HCT116 (cell line): ENCODE data around the gene KIAA1755. TPM values are rescaled to one million over a fixed set of nuclear protein-coding genes. Genes with fewer than 3 reads are reported as not detected.
"Not testable (repeated sequence)": the region's sequence is repeated elsewhere in the genome, so short reads cannot be mapped to it uniquely, and the experiment has no call there.

Experiments
- ATAC-seq: fragments of 200-7000 bp; cut with Tn5 transposase; 2 replicates; pipeline ENCODE4 v1.9.1; 2020; ENCODE audit warnings: mild to moderate bottlenecking, moderate library complexity
- BruUV-seq: library from RNA; stranded (reverse); fragments of 400-500 nt; replicated peaks from 2 replicates; lab custom pipeline; 2021; lab: Mats Ljungman, UMichigan
- CTCF ChIA-PET: fragments of 300-600 bp; sonication (Branson Sonifier 250); formaldehyde crosslinking; loops from one replicate; lab custom pipeline; 2021; ENCODE audit warnings: antibody characterized with exemption; lab: Charles Lee
- POLR2A ChIA-PET: fragments of 300-600, 350-600 bp; sonication (Branson Sonifier 250); formaldehyde crosslinking; loops from one replicate; lab custom pipeline; 2021; ENCODE audit warnings: antibody characterized with exemption; lab: Charles Lee
- RAD21 ChIA-PET, 2 experiments: fragments of 300-600 bp; sonication (Branson Sonifier 250); formaldehyde crosslinking; loops; one replicate each; lab custom pipeline; 2023; ENCODE audit warnings: low total read pairs in 2 of 2; ENCODE audit not compliant: uncharacterized antibody in 2 of 2, unreplicated experiment in 2 of 2, low non-redundant PET in 1 of 2; lab: Charles Lee
- DNase-seq: peaks from one replicate; pipeline ENCODE4 v3.0.0-alpha.2; 2010; ENCODE audit warnings: low read depth, low spot score
- H2AFZ ChIP-seq: fragments of 200-600 bp; shearing (Covaris generic), sonication (generic); 2 replicates; pipeline ENCODE4 v1.6.1; 2017; ENCODE audit warnings: low read depth, mixed run types, mixed read lengths, antibody characterized with exemption, low read length; ENCODE audit not compliant: poor library complexity, severe bottlenecking
- H3K27ac ChIP-seq: 2 replicates; pipeline ENCODE4 v1.5.1; 2012; ENCODE audit warnings: low read depth, low read length
- H3K27me3 ChIP-seq: fragments of 200-600 bp; sonication (generic); 2 replicates; pipeline ENCODE4 v1.6.1; 2016; ENCODE audit warnings: mixed run types, low read length, mixed read lengths; ENCODE audit not compliant: insufficient read depth
- H3K36me3 ChIP-seq, 2 experiments: fragments of 200-500 bp in 1 of 2; fragments of 200-600 bp in 1 of 2; sonication (Bioruptor generic) in 1 of 2; sonication (generic) in 1 of 2; 2 replicates each; pipeline versions ENCODE4 v1.5.1 to v1.6.1; 2014 to 2016; ENCODE audit warnings: low read length in 2 of 2, inconsistent platforms in 1 of 2, mixed read lengths in 1 of 2, mixed run types in 1 of 2; ENCODE audit not compliant: insufficient read depth in 2 of 2, control insufficient read depth in 1 of 2
- H3K4me1 ChIP-seq, 2 experiments: fragments of 200-600 bp in 1 of 2; sonication (generic) in 1 of 2; 2 replicates each; pipeline versions ENCODE4 v1.5.1 to v1.6.1; 2012 to 2017; ENCODE audit warnings: low read length in 2 of 2, inconsistent platforms in 1 of 2, mild to moderate bottlenecking in 1 of 2, mixed read lengths in 1 of 2, mixed run types in 1 of 2, moderate library complexity in 1 of 2; ENCODE audit not compliant: insufficient read depth in 2 of 2, control insufficient read depth in 1 of 2
- H3K4me2 ChIP-seq: fragments of 200-600 bp; sonication (generic); 2 replicates; pipeline ENCODE4 v1.6.1; 2017; ENCODE audit warnings: mixed run types, low read length, mixed read lengths
- H3K4me3 ChIP-seq, 2 experiments: fragments of 200-600 bp in 1 of 2; sonication (generic) in 1 of 2; replicated peaks in 1 of 2; 2 replicates each; pipeline ENCODE4 v1.5.1; 2011 to 2016; ENCODE audit warnings: low read length in 2 of 2, control low read depth in 1 of 2, low read depth in 1 of 2, mild to moderate bottlenecking in 1 of 2, mixed read lengths in 1 of 2, mixed run types in 1 of 2
- H3K79me2 ChIP-seq: fragments of 200-600 bp; sonication (generic); 2 replicates; pipeline ENCODE4 v1.6.1; 2017; ENCODE audit warnings: mild to moderate bottlenecking, mixed run types, low read length, moderate library complexity, mixed read lengths; ENCODE audit not compliant: insufficient read depth
- H3K9ac ChIP-seq: fragments of 200-600 bp; sonication (generic); 2 replicates; pipeline ENCODE4 v1.6.1; 2016; ENCODE audit warnings: low read length, mixed read lengths
- H3K9me2 ChIP-seq: fragments of 200-600 bp; sonication (generic), shearing (Covaris generic); 2 replicates; pipeline ENCODE4 v1.6.1; 2017; ENCODE audit warnings: mixed run types, mild to moderate bottlenecking, moderate library complexity; ENCODE audit not compliant: insufficient read depth
- H3K9me3 ChIP-seq, 2 experiments: fragments of 200-500 bp in 1 of 2; fragments of 200-600 bp in 1 of 2; sonication (Bioruptor generic) in 1 of 2; sonication (generic) in 1 of 2; 2 replicates each; pipeline ENCODE4 v1.6.1; 2014 to 2017; ENCODE audit warnings: low read length in 2 of 2, mixed read lengths in 2 of 2, inconsistent platforms in 1 of 2, low read depth in 1 of 2, mild to moderate bottlenecking in 1 of 2, mixed run types in 1 of 2, moderate library complexity in 1 of 2; ENCODE audit not compliant: control insufficient read depth in 1 of 2, insufficient read depth in 1 of 2
- H4K20me1 ChIP-seq: fragments of 200-600 bp; sonication (generic), shearing (Covaris generic); 2 replicates; pipeline ENCODE4 v1.6.1; 2017; ENCODE audit warnings: mixed run types, mild to moderate bottlenecking, moderate library complexity; ENCODE audit not compliant: insufficient read depth
- EZH2phosphoT487 ChIP-seq: fragments of 200-600 bp; IDR thresholded peaks from 2 replicates; pipeline ENCODE4 v1.6.1; 2018; ENCODE audit warnings: antibody characterized with exemption, borderline replicate concordance
- JUND ChIP-seq: IDR thresholded peaks from 2 replicates; pipeline ENCODE4 v1.6.1; 2012
- POLR2A ChIP-seq: IDR thresholded peaks from 2 replicates; pipeline ENCODE4 v1.7.0; 2011; ENCODE audit warnings: borderline replicate concordance; ENCODE audit not compliant: insufficient read depth, insufficient read length; ENCODE audit errors: extremely low read depth
- intact Hi-C: fragments of 100-400 bp; cut with micrococcal nuclease; formaldehyde crosslinking; loops from 2 replicates; pipeline ENCODE4 v1.10.0; 2022
- total RNA-seq: library from RNA; stranded (reverse); gene quantifications from one replicate; pipeline ENCODE4 v1.2.1, GENCODE V29; 2021; ENCODE audit not compliant: unreplicated experiment

The KIAA1755 gene
- total RNA-seq, 1 experiment from 2014 or later = not detected

- H3K9me3 ChIP-seq, CTCF ChIA-PET, H3K9me2 ChIP-seq, BruUV-seq, intact Hi-C loops, ATAC-seq, DNase-seq, H3K4me3 ChIP-seq, H3K79me2 ChIP-seq, H2AFZ ChIP-seq, H3K4me2 ChIP-seq, H3K9ac ChIP-seq, RAD21 ChIA-PET, H3K36me3 ChIP-seq, H4K20me1 ChIP-seq, POLR2A ChIA-PET, H3K27ac ChIP-seq, H3K27me3 ChIP-seq: not testable (repeated sequence)
- peaks cover 7 to 15% of the 10 kb centered on the region in 2 experiments; a peak in 3 of 4 replicates for H3K4me1 ChIP-seq
These were observed 23.6 kb upstream of the KIAA1755 start for GRCh38 chr20:38284066-38284650.

- ATAC-seq (no peak), DNase-seq (no peak)
- Histone ChIP-seq H4K20me1 (no peaks in the 10 kb centered on the region), H3K9me2 (no peaks in the 10 kb centered on the region), H3K4me2 (no peak overlapping the region), H3K79me2 (no peaks in the 10 kb centered on the region), H3K9me3 (no peaks in the 10 kb centered on the region; a peak in 1 of 4 replicates), H3K27me3 (no peaks in the 10 kb centered on the region), H3K36me3 (no peaks in the 10 kb centered on the region), H2AFZ (no peak overlapping the region), H3K4me3 (no peak overlapping the region), H3K4me1 (peaks cover 7 to 15% of the 10 kb centered on the region in 2 experiments; a peak in 3 of 4 replicates), H3K9ac (no peak overlapping the region), H3K27ac (no peak overlapping the region)
- ChIA-PET POLR2A (no interaction called here), CTCF (no interaction called here), RAD21 (no interaction called here)
- no TSS peak for BruUV-seq
- no peak for TF ChIP-seq EZH2phosphoT487
- no peak for TF ChIP-seq JUND
- no peak for TF ChIP-seq POLR2A
- intact Hi-C loops = no loop called here
These were observed 22.7 kb upstream of the KIAA1755 start for GRCh38 chr20:38283236-38283635.
